HEK293T (cell line): Measurements from ENCODE around the gene TBX5.

ENCODE experiments used
- CTCF ChIA-PET: fragments of 350-600 bp; formaldehyde crosslinking; extraction: SDS; loops from one replicate; lab custom pipeline; 2021; ENCODE audit warnings: antibody characterized with exemption, inconsistent platforms; lab: Yijun Ruan, JAX
- POLR2A ChIA-PET: fragments of 350-600 bp; formaldehyde crosslinking; extraction: SDS; loops from one replicate; lab custom pipeline; 2020; ENCODE audit warnings: antibody characterized with exemption, inconsistent platforms; lab: Yijun Ruan, JAX
- DNase-seq: peaks from one replicate; pipeline ENCODE4 v3.0.0; 2012; ENCODE audit warnings: mixed read lengths; ENCODE audit errors: extremely low spot score
- ARNT ChIP-seq: fragments of 450-650 bp; IDR thresholded peaks from 2 replicates; pipeline ENCODE4 v1.6.1; 2017; ENCODE audit warnings: mild to moderate bottlenecking
- BHLHE40 ChIP-seq: fragments of 450-650 bp; IDR thresholded peaks from 2 replicates; pipeline ENCODE4 v1.6.1; 2016; ENCODE audit warnings: mild to moderate bottlenecking, moderate library complexity, borderline replicate concordance
- CTBP1 ChIP-seq: fragments of 450-650 bp; IDR thresholded peaks from 2 replicates; pipeline ENCODE4 v1.6.1; 2016; ENCODE audit warnings: borderline replicate concordance
- ELF4 ChIP-seq: fragments of 450-650 bp; IDR thresholded peaks from 2 replicates; pipeline ENCODE4 v1.6.1; 2017; ENCODE audit warnings: antibody characterized with exemption
- FOXA1 ChIP-seq: fragments of 450-650 bp; IDR thresholded peaks from 2 replicates; pipeline ENCODE4 v1.6.1; 2016; ENCODE audit warnings: mild to moderate bottlenecking
- FOXK2 ChIP-seq: fragments of 450-650 bp; IDR thresholded peaks from 2 replicates; pipeline ENCODE4 v1.6.1; 2016; ENCODE audit warnings: mild to moderate bottlenecking
- FOXM1 ChIP-seq: fragments of 450-650 bp; IDR thresholded peaks from 2 replicates; pipeline ENCODE4 v1.6.1; 2017; ENCODE audit warnings: mild to moderate bottlenecking, borderline replicate concordance
- HDGF ChIP-seq: fragments of 450-650 bp; IDR thresholded peaks from 2 replicates; pipeline ENCODE4 v1.6.1; 2017; ENCODE audit warnings: antibody characterized with exemption, borderline replicate concordance
- L3MBTL2 ChIP-seq: fragments of 450-650 bp; conservative IDR thresholded peaks from 2 replicates; pipeline ENCODE4 v1.6.1; 2016; ENCODE audit warnings: mild to moderate bottlenecking
- LEF1 ChIP-seq: fragments of 450-650 bp; IDR thresholded peaks from 2 replicates; pipeline ENCODE4 v1.6.1; 2017; ENCODE audit warnings: mild to moderate bottlenecking, borderline replicate concordance
- NFRKB ChIP-seq: fragments of 450-650 bp; IDR thresholded peaks from 2 replicates; pipeline ENCODE4 v1.6.1; 2016; ENCODE audit warnings: mild to moderate bottlenecking, moderate library complexity
- PKNOX1 ChIP-seq: fragments of 450-650 bp; IDR thresholded peaks from 2 replicates; pipeline ENCODE4 v1.6.1; 2016
- SP1 ChIP-seq: fragments of 450-650 bp; IDR thresholded peaks from 2 replicates; pipeline ENCODE4 v1.6.1; 2017
- SUZ12 ChIP-seq: fragments of 450-650 bp; IDR thresholded peaks from 2 replicates; pipeline ENCODE4 v1.6.1; 2016; ENCODE audit warnings: mild to moderate bottlenecking
- TARDBP ChIP-seq: fragments of 450-650 bp; IDR thresholded peaks from 2 replicates; pipeline ENCODE4 v1.6.1; 2016
- ZNF384 ChIP-seq: fragments of 450-650 bp; IDR thresholded peaks from 2 replicates; pipeline ENCODE4 v1.6.1; 2016

TBX5 gene

GRCh38 chr12:114405519-114406271 is at the start of gene TBX5:
Gene TBX5, minus strand, starts transcription at chr12:114406144. Its CDS starts 2,246 bp downstream, at chr12:114403898.
- ChIA-PET POLR2A (no interaction called here), CTCF (no interaction called here)

DNA sequence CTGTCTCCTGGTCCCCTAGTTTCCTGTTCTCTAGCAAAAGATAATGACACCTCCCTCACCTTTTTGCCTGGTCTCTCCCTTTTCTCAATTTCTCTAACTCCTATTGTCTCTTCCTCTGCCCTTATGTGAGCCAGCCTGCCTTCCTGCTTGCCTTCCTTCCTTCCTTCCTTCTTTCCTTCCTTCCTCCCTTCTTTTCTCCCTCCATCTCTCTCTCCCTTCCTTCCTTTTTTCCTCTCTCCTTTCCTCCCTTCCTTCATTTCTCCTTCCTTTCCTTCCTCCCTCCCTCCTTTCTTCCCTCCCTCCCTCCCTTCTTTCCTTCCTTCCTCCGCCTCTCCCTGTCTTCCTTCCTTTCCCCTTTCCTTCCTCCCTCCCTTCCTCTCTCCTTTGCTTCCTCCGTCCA is 45.7 kb upstream of the TBX5 start:
- POLR2A ChIA-PET, result no interaction called here
- TF ChIP-seq HDGF (no peak), ARNT (no peak), ELF4 (no peak), BHLHE40 (no peak)
- CTCF ChIA-PET, result no interaction called here
- DNase-seq, result no peak

More at GRCh38 chr12:114405519-114406271, at the start of gene TBX5:
- TF ChIP-seq SUZ12 (no peak), ARNT (no peak), SP1 (no peak), FOXM1 (no peak), HDGF (no peak), FOXK2 (no peak), CTBP1 (no peak), NFRKB (no peak), LEF1 (no peak), L3MBTL2 (no peak), TARDBP (no peak), ZNF384 (no peak), ELF4 (no peak), PKNOX1 (no peak), BHLHE40 (no peak)
- no peak for DNase-seq

GRCh38 chr12:114450515-114451300 is 44.8 kb upstream of the TBX5 start:
- POLR2A ChIA-PET, result no interaction called here
- CTCF ChIA-PET, result interaction anchor here (0.6 kb wide), 1 partner anchor 16 kb away, joined by 4 read pairs; no protein-coding TSS in a partner anchor
- no peak for DNase-seq
- TF ChIP-seq ARNT (no peak), ZNF384 (no peak), BHLHE40 (no peak), HDGF (no peak), PKNOX1 (no peak), SUZ12 (no peak), NFRKB (no peak), LEF1 (no peak), SP1 (no peak), TARDBP (no peak), L3MBTL2 (no peak), FOXA1 (no peak), ELF4 (no peak), CTBP1 (no peak), FOXM1 (no peak), FOXK2 (no peak)

GRCh38 chr12:114450019-114450418 is 44.1 kb upstream of the TBX5 start:
- ChIA-PET CTCF (interaction anchor here (0.6 kb wide), 1 partner anchor 16 kb away, joined by 4 read pairs; no protein-coding TSS in a partner anchor), POLR2A (no interaction called here)
- DNase-seq, result no peak
- TF ChIP-seq ZNF384, result no peak
- no peak for TF ChIP-seq HDGF
- TF ChIP-seq SP1, result no peak
- TF ChIP-seq FOXA1, result no peak
- no peak for TF ChIP-seq FOXM1
- no peak for TF ChIP-seq FOXK2
- no peak for TF ChIP-seq CTBP1
- no peak for TF ChIP-seq BHLHE40
- TF ChIP-seq ARNT, result no peak
- TF ChIP-seq TARDBP, result no peak
- no peak for TF ChIP-seq NFRKB
- no peak for TF ChIP-seq PKNOX1
- TF ChIP-seq SUZ12, result no peak
- no peak for TF ChIP-seq L3MBTL2
- no peak for TF ChIP-seq ELF4
- no peak for TF ChIP-seq LEF1

DNA sequence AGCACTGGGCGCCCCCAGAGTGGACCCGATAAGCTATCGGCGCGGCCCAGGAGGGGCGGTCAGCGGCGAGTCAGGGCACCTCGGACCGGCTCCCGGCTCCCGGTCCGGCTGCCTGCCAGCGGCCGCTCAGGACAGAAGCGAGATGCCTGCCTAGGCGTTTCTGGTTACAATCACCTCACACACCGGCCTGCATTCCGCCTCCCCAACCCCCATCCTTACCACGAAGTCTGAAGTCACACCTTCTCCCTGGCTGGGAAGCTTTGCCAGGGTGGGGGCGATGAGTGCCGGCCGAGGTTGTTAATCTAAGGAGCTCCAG is 42.6 kb upstream of the TBX5 start:
- DNase-seq, result no peak
- TF ChIP-seq ELF4 (no peak), CTBP1 (no peak), PKNOX1 (no peak), SUZ12 (no peak), FOXK2 (no peak), NFRKB (no peak), ARNT (no peak), SP1 (no peak), FOXM1 (no peak), FOXA1 (no peak), ZNF384 (no peak), BHLHE40 (no peak)
- ChIA-PET POLR2A (no interaction called here), CTCF (no interaction called here)
